GM18499 (cell line): ENCODE results near the gene KIDINS220.

Source experiments
- ATAC-seq: cut with Tn5 transposase; IDR thresholded peaks from one replicate; pipeline ENCODE4 v1.9.1; 2021; ENCODE audit warnings: moderate number of reproducible peaks; ENCODE audit not compliant: insufficient read depth, unreplicated experiment

The KIDINS220 gene

DNA sequence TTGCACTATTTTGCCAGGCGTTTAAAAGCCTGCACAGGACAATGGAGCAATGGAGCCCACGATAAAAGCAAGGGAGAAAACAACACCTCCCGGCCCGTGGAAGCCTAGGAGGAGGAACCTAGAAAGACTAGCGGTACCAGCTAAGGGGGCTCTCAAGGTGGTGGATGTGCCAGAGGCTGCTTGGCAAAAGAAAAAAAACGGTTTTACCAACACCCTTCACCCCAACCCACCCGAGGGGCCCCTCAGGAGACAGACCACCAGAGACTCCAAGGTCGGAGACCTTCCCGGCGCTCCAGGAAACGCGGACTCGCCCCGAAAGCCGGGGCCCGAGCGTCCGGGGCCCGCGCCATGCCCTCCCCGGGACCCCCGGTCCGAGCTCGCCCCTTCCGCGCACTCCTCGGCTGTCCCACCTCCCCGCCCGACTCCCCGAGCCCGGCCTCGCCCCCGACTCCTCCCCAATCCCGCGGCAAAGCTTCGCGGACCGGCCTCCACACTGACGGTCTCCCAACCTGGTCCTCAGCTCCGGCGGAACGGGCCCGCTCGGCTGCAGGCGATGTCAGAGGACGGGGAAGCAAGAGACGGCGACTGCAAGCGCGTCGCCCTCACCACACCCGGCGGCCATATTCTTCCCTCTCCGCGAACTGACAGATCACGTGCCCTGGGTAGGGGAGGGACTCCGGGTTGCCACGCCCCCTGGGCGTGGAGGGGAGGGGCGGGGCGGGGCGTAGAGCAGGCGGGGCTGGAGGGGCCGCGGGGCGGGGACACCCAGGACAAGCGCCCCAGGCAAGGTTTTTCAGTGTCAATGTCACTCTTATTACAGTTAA, at the start of gene KIDINS220:
KIDINS220 (minus strand) TSS at position 643 of the 824 bp plus-strand sequence. CDS start 10,520 bp downstream, outside the sequence.
- ATAC-seq: peak; percentile 62

DNA sequence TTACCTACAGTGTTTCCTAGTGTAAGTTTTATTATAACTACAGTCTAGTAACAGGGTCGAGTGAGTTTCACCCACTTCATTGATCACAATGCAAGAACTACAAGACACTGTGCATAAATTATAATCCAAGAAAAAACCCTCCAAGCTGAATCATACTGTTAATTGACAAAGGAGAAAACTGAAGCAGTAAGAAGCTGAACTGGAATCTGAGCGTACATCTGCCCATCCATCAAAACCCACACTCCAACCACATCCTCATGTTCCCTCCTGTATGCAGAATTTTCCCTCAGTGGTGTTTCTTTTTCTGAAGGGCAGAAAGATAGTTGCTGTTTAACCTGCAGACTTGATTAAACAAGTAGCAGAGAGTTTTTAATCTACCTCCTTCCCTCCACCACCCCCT, 49.5 kb upstream of the KIDINS220 start:
- ATAC-seq: no peak

DNA sequence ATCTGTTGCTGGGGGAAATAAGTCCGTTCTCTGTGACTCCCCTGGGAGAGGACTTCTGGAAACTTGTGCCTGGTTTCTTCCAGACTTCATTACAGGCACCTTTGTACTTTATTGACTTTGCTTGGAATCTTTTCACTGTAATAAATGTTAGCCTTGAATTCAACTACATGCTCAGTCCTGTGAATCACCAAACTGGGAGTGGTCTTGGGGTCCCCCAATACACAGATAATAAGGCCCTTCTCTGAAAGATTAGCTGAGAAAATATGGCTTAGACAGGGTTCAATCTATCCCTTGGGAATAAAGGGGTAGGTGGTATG, 48.7 kb upstream of the KIDINS220 start:
- no peak for ATAC-seq

DNA sequence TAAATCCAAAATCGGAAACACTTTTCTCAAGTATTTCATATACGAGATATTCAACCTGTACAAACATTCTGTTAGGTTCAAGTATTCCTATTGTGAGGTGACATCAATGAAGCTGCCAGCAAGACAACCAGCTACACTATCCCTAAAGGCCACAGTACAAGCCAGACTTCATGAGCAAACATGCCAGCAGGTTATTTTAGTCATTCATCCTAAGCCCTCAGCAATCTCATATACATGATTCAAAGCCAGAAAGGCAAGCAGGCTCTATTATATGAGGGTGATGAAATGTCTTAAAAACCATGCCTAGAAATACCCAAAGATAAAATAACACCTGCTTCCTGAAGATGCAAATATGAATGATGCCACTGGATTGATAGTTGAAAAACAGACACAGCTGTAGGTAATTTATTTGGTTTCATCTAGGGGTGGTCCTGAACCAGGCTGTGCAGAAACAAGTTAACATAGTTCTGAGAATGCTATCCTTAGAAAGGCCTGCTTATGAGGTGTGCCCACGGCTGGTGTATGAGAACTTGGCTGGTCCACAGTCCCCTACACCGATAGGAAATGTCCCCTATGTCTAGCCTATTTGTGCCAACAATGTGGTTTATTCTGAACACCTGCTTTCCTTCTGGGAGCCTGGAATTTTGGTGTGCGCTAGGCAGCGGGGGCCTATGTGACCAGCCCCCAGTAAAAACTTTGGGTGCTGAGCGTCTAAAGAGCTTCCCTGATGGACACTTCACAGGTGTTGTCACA, 48.2 kb upstream of the KIDINS220 start:
- no peak for ATAC-seq

DNA sequence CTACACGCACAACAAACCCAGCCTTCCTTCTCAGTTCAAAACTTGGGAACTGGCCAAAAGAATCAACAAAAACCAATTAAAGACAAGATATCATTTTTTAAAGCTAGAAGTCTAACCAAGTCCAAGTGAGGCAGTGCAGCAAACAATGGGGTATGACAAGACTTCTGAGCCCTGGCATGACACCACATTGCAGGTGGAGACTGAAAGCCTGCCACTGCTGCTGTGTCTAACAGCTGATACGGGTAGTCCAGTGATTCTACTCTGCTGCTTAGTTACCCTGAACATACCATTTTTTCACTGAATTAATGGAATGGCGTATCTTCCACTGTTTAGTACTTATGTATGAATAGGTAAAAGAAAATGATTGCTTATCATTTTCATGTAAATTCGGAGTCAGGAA, 47.4 kb upstream of the KIDINS220 start:
- ATAC-seq: no peak

DNA sequence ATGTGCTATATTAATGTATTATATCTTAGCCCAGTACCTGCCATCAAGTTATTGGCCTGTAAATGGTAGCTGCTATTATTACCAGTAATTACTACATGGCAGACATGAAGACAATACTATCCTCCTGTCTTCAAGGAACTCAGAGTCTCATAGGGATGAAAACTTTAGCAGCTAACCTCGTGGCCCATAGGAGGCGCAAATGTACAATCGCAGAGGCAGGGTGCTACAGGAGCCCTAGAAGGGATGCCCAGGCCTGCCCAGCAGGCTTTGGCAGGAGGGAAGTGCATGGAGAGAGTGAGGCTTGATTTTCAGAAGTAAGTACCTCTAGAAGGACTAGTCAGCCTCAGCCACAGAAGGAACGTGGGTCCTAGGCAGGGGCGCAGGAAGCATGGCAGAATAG, 44.7 kb upstream of the KIDINS220 start:
- no peak for ATAC-seq

DNA sequence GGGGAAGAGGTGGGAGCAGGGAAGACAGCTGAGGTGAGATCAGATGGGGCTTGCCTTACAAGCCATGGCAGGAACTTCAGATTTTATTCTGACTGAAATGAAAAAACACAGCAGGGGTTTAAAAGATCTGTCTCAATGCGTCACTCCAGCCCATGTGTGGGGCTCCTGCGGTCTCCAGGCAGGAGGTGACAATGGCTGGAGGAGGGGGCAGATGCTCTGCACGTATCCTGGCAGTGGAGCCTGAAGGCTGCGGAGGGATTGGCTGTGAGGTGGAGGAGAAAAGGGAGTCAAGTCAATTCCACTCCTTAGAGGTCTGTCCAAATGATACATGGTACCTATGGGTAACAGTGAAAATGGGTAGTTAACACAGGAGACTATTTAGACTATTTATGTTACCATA, 40.5 kb upstream of the KIDINS220 start:
- no peak for ATAC-seq

DNA sequence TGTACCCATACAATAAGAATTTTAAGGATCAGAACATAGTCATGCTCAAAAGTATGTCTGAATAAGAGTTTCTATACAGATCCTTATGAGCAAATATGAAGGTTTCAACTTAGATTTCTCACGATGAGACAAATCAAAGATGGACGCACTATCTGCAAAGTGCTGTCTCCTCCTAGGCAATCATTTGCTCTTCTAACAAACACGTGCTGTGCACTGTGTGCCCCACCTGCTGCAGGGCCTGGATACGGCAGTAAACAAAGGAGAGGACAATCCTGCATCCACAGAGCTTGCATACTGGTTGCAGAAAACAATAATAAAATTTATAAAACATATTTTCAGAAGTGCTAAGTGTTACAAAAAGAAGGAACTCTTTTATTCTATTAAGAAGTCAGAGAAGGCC, 39.9 kb upstream of the KIDINS220 start:
- no peak for ATAC-seq

DNA sequence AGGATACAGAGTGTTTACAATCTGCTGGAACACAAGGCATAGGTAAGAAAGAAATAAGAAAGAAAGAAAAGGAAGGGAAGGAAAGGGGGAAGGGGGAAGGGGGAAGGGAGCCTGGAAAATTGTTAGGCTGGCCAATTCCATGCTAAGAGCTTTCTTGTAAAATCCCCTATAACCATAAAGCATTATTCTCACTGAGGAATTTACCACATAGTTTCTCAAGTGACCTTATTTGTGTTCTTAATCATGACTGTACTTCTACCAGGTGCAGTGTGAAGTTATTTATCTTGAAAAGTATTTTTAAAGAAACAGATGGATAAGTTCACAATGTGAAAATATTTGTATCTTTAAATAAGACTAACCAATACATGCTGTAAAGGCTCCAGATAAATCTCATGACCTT, 39.2 kb upstream of the KIDINS220 start:
- ATAC-seq: no peak

DNA sequence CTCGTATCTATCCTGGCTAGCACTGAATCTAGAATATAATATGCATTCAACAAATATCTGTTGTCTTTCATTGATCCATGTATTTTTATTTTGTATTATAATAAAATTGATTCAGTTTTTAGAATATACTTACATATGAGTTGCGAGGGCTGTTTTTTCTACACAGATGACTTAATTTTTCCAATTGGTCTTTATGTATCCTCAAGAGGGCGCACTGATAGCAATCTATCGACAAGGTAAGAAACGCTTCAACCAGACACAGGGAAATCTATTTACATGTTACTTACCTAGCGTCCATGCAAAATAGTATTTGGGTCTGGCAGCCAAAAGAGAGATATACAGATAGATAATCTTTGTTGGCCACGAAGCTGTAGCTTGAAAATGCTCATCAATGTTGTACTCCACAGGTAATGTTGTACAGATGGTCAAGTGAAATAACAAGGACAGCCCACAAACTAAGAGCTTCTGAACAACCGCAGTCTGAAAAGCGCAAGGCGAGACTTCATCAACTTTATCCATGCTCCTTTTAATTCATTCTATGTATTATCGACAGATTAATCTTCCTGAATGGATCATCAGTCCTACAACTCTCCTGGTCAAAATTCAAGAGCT, 35.5 kb upstream of the KIDINS220 start:
- ATAC-seq: no peak

DNA sequence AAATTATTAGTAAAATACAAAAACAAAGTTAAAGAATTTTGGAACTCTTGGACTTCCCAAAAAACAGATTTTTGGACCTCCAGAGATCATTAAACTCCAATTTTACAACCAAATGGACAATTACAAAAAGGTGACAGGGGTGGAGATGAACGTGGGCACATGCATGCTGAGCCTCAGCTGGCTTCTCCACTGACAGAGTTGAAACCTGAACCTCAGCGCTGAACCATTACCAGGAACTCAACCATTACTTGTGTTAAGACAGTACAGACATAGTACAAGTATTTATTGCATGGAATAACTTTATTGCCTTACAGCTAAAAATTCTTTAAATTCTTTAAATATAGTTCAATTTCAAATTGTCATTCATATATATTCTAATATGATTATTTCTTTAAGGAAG, 33.0 kb upstream of the KIDINS220 start:
- ATAC-seq: no peak

DNA sequence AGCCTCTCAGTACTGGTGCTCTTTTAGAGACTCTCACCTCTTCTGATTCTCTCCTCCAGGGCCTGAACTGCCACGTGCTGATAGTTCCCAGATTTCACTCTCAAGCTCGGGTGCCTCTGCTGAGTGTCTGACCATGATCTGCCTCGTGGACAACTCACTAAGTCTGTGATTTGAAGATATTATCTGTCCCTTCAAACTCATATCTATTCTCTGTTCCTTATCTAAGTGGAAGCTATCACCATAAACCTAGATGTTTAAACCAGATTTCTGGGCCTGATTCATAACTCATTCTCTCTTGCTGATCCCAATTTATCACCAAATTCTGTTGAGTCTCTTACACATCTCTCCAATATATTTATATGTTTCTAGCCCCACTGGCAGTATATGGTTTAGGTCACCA, 29.9 kb upstream of the KIDINS220 start:
- no peak for ATAC-seq

DNA sequence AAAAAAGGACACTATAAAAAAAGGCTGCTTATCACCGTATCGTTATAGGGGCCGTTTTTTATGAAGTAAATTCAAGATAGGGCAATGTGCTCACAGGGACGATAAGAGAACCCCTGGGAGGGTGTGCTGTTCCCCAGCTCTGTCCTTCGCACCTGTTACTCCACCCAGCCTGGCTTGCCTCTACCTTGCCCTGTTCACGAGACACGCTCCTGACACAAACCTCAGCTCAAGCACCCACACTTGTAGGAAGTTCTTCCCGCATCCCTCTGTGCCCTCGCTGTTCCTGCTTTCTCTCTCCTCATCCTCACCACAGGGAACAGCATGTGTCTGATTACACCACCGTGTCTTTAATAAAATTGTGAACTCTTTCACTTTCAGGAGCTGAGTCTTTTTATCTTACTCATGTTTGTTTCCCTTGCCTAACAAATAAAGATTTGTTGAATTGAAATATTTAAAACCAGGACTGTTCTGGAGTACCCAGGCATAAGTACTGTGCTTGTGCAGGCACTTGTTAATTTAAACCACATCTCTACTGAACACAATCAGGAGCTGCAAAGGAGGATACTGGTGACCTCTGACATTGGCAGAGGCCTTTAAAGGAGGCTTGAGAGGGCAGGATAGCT, 26.0 kb upstream of the KIDINS220 start:
- no peak for ATAC-seq

DNA sequence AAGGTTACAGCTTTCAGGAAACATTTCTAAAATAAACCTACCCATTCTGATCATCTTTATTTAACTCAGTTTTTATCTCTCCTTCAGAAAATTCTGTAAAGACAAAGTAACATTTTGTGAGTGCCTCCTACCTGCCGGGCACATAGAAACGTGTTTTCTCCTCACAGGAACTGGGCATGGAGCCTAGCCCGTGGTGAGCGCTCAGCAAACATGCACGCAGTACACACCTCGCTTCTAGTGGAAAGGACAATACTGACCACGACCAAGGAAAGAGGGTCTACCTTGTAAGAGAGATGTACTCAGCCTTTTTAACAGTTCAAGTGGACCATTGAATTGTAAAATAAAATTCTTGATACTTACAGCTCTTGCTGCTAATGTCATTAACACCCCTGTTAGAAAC, 24.8 kb upstream of the KIDINS220 start:
- no peak for ATAC-seq

DNA sequence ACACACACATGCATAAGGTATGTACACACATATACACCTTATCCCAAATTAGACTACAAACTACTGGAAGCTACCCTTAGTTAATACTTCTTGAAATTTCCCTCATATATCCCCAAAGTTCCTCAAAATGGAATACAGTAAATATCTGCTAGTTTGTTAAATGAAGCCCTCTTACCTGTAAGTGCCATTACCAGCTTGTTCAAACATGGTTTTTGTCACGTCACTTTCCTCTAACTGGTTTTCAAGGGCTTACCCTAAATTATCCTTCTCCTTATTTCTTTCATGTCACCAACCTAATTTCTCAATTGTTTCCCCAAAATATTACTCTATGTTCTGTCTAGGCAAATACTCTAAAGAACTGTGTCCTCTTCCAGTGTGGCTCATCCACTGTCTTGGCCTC, 24.4 kb upstream of the KIDINS220 start:
- no peak for ATAC-seq

DNA sequence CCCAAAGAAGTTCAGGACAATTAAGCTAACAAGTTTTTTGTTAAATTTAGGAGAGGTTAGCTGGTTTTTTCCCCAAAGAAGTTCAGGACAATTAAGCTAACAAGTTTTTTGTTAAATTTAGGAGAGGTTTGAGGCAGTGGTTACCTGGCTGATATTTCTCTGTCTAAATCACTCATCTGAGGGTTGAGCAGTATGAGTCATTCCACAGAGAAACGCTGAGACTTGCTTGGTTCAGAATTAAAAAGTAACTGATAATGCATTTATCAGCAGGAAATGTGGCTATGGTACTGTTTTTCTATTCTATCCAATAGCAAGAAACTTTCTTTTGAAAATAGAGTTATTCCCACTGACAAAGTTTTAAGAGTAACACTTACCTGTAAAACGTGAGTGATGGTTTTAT, 22.8 kb upstream of the KIDINS220 start:
- ATAC-seq: no peak

DNA sequence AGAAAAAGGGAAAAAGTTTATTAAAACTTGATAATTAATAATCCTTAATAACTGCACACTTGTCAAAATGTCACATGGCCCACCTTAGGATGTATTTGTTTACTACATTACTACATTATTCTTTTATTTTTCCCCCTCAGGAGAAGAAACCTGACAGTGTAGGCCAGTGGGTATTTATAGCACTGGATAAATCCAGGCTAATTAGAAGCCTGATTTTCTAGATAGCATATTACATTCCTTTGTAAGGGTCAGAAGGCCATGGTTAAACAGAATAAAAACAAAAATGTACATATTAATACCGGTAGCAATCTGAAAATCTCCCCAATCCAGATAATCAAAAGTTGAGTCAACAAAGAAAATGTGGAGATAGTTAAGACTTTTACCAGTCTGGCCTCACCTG, 21.5 kb upstream of the KIDINS220 start:
- ATAC-seq: no peak

DNA sequence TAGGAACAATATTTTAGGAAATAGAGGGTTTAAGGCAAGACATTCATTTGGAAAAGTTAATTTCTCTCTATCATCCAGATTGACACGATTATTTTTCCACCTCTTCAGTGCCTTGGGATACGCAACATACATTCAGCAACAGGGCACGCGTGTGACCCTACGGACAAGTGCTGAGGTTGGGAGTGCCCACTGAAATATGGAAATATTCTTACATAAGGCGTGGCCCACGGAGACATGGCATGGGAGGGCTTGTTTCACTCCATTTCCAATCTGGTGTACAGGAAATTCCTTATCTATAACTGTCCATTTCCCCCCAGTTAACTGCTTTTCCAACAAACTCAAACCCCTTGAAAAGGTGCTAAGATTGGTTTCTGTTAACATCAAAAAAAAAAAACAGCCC, 20.9 kb upstream of the KIDINS220 start:
- no peak for ATAC-seq

DNA sequence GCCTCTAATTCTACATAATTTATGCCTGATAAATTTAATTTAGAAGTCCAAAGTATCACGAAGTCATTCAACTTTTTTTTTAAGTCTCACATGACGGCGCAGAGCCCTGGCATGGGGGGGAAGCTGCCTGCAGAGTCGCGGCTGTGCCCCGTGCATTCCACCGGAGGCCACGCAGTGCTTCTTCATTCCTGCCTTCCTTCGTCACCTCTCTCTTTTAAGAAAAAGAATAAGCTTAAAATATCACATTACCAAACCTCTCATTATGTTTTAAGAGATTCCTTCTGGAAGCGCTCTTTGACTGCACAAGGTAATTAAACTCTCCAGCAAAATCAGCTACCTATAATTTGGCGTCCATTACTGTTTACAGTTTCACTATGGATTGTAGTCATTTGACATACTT, 20.3 kb upstream of the KIDINS220 start:
- no peak for ATAC-seq

DNA sequence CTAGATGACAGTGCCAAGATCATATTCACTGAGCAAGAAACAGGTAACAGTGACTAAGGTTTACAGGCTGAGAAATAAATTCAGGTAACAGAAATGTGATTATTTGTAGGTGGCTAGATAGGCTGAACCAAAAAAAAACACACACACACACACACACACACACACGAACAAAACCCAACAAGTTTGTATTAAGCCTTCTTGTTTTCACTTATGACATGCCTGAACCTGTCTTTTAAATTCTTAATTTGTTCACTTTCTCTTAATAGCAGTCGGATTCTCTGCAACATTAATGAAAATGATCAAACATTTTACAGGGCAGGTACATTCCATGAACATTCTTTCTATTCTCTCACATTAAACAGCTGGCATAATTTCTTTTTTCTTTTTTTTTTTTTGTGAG, 18.8 kb upstream of the KIDINS220 start:
- ATAC-seq: no peak

DNA sequence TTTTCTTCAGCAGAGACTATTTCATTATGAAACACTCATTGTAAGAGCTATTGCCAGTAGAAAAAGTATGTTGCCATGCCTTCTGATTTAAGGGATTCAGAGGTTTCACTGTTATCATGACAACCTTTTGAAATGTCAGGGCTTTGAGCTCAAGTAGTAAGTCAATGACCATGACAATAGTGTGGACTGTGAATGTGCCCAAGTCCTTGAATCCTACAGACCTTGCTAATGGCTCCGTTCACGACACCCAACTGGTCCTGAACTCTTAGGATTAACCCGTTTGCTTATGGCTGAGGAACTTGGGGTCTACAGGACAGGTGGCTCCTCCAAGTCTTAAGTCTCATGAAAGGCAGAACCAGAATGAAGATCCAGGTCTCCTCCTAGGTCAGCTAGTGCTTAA, 17.6 kb upstream of the KIDINS220 start:
- ATAC-seq: no peak
